GM11168 (cell line): Measurements from ENCODE around the gene CTSF.
"Not testable (repeated sequence)": the region's sequence is repeated elsewhere in the genome, so short reads cannot be mapped to it uniquely, and the experiment has no call there.

Experiments used
- in situ Hi-C: fragments of 300-500 bp; cut with MboI; formaldehyde crosslinking; loops from one replicate; pipeline ENCODE4 v1.12.0; 2022; ENCODE audit warnings: low sequenced_read_pairs; ENCODE audit not compliant: unreplicated experiment

CTSF gene

GRCh38 chr11:66568124-66568916 lies at the start of gene CTSF:
CTSF (minus strand) TSS chr11:66568606; CDS start chr11:66568486, 120 bp downstream.
- in situ Hi-C loops: no loop called here

- in situ Hi-C loops: no loop called here
These were observed 48.9 kb upstream of the CTSF start for GRCh38 chr11:66617155-66617834.

GRCh38 chr11:66616379-66617154 lies 48.2 kb upstream of the CTSF start, which contains the start of gene RBM14:
RBM14 (plus strand) TSS chr11:66616630; CDS start chr11:66616721, 91 bp downstream.
- in situ Hi-C loops: no loop called here

GRCh38 chr11:66614073-66614472 lies 45.7 kb upstream of the CTSF start:
- in situ Hi-C loops: no loop called here

- in situ Hi-C loops: no loop called here
These were observed 44.1 kb upstream of the CTSF start for GRCh38 chr11:66612458-66612857.

GRCh38 chr11:66609721-66610617 lies 41.6 kb upstream of the CTSF start:
- in situ Hi-C loops: no loop called here

- in situ Hi-C loops: no loop called here
These were observed 38.9 kb upstream of the CTSF start for GRCh38 chr11:66607126-66607834.

GRCh38 chr11:66606608-66607007 lies 38.2 kb upstream of the CTSF start:
- in situ Hi-C loops: not testable (repeated sequence)

GRCh38 chr11:66604155-66604554 lies 35.7 kb upstream of the CTSF start:
- in situ Hi-C loops: no loop called here

GRCh38 chr11:66603072-66603471 lies 34.7 kb upstream of the CTSF start:
- in situ Hi-C loops: no loop called here

- in situ Hi-C loops: no loop called here
These were observed 32.3 kb upstream of the CTSF start for GRCh38 chr11:66600631-66601233.

GRCh38 chr11:66600219-66600618 lies 31.8 kb upstream of the CTSF start:
- in situ Hi-C loops: no loop called here

GRCh38 chr11:66598993-66599392 lies 30.6 kb upstream of the CTSF start:
- in situ Hi-C loops: no loop called here

GRCh38 chr11:66595245-66595904 lies 27.0 kb upstream of the CTSF start:
- in situ Hi-C loops: no loop called here

GRCh38 chr11:66593650-66594049 lies 25.2 kb upstream of the CTSF start:
- in situ Hi-C loops: no loop called here

- in situ Hi-C loops: no loop called here
These were observed 24.9 kb upstream of the CTSF start for GRCh38 chr11:66593303-66593635.

- in situ Hi-C loops: no loop called here
These were observed 24.3 kb upstream of the CTSF start, which contains the start of the genes CCDC87 and CCS for GRCh38 chr11:66592457-66593302. CCDC87 (minus strand) TSS chr11:66593063; CDS start chr11:66593015, 48 bp downstream. CCS (plus strand) TSS chr11:66593185; CDS start chr11:66593262, 77 bp downstream.
